ENCODE measurements around the gene CACNG7. TPM values are rescaled to one million over a fixed set of nuclear protein-coding genes. Genes with fewer than 3 reads are reported as not detected.
A peak's percentile ranks its signal among the peaks of the same experiment; 100 is the strongest.

Gene CACNG7
- total RNA-seq, 2 experiments from 2014 or later, result not detected

DNA sequence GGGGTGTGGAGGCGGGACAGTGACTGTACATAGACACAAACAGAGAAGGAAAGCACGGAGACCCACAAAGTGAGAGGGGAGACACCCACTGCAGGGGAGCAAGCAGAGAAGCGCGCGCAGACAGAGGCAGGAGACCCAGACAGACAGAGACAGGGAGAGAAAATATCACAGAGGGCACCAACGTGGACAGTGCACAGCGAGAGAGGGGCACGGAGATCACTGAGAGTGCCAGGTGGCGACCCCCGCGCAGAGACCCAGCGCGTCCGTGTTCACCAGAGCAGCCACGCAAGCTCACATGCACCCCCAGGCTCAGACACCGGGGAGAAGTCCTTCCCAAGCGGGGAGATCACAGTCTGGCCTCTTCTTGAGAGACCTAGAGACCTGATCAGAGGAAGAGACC, 1.4 kb upstream of the CACNG7 start:
- H3K36me3 ChIP-seq (ENCODE audit: insufficient read depth, low read length), result no peaks in the 10 kb centered on the region
- H3K9me3 ChIP-seq (ENCODE audit: low read length), result no peaks in the 10 kb centered on the region
- DNase-seq (ENCODE audit: low spot score), result no peak
- no peak overlapping the region for H3K4me2 ChIP-seq (ENCODE audit: low read length)
- H3K79me2 ChIP-seq (ENCODE audit: insufficient read depth, low read depth, low read length), result no peaks in the 10 kb centered on the region
- TF ChIP-seq, protein P1, sequence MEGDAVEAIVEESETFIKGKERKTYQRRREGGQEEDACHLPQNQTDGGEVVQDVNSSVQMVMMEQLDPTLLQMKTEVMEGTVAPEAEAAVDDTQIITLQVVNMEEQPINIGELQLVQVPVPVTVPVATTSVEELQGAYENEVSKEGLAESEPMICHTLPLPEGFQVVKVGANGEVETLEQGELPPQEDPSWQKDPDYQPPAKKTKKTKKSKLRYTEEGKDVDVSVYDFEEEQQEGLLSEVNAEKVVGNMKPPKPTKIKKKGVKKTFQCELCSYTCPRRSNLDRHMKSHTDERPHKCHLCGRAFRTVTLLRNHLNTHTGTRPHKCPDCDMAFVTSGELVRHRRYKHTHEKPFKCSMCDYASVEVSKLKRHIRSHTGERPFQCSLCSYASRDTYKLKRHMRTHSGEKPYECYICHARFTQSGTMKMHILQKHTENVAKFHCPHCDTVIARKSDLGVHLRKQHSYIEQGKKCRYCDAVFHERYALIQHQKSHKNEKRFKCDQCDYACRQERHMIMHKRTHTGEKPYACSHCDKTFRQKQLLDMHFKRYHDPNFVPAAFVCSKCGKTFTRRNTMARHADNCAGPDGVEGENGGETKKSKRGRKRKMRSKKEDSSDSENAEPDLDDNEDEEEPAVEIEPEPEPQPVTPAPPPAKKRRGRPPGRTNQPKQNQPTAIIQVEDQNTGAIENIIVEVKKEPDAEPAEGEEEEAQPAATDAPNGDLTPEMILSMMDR (conservative IDR thresholded peaks at IDR 0.05; ENCODE audit: low read length), result no peak
- TF ChIP-seq EZH2phosphoT487 (IDR thresholded peaks at IDR 0.05; ENCODE audit: borderline replicate concordance, low read depth, low read length), result no peak
- no peaks in the 10 kb centered on the region for H4K20me1 ChIP-seq (ENCODE audit: insufficient read depth, low read length)
- intact Hi-C loops (cut with micrococcal nuclease; ENCODE audit: unreplicated experiment), result loop anchor here (5.0 kb wide), 1 partner anchor 115 kb away; no protein-coding TSS in a partner anchor
- no peak overlapping the region for H3K4me3 ChIP-seq (ENCODE audit: low read depth, low read length, poor library complexity, severe bottlenecking)
- POLR2A ChIA-PET, result interaction anchor here (0.6 kb wide), 1 partner anchor 248 kb away, joined by 3 read pairs; no protein-coding TSS in a partner anchor
- BruUV-seq (replicated peaks), result no TSS peak
- no peak overlapping the region for H3K27ac ChIP-seq (ENCODE audit: low read depth, low read length, poor library complexity, severe bottlenecking)
- CTCF ChIA-PET (ENCODE audit: unreplicated experiment), result no interaction called here
- H3K4me1 ChIP-seq (ENCODE audit: insufficient read depth, low read length, poor library complexity, severe bottlenecking), result no peaks in the 10 kb centered on the region
- H3K9me2 ChIP-seq (ENCODE audit: insufficient read depth, low read length), result no peaks in the 10 kb centered on the region
- no peak overlapping the region for H2AFZ ChIP-seq (ENCODE audit: low read length)

DNA sequence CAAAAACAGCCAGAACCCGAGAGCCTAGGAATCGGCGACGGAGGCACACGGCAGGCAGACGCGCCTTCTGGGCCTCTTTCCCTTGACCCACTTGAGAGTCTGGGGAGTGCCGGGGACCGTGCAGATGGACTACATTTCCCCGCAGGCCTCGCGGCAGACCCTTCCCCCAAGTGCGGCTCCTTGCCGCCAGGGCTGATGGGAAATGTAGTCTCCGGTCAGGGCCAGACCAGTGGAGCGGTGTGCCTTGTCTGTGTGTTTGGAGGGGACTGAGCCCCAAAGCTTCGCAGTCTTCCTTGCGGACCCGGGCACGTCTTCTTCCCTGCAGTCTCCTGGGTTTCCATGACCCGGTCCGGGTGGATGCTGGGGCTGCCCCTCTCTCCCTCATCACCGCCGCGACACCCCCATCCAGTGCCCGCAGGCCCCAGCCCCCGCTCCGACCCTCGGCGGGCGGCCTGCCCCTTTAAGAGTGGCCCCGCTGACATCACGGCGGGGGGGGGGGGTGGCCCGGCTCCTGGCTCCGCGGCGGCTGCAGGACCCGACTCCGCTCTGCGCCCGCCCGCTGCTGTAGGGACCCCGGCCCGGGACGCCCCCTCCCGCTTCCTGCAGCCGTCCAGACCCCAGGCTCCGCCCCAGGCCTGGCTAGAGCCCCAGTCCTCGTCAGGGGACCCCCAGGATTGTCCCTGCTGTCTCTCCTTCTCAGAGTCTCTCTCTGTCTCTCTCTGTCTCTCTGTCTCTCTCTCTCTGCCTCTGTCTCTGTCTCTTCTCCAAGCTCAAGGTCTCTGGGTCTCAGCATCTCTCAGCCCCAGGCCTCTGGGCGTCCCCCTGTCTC, 758 bp upstream of the CACNG7 start:
- ChIA-PET CTCF (ENCODE audit: unreplicated experiment) (interaction anchor here (0.5 kb wide), 1 partner anchor 58 kb away, joined by 3 read pairs; no protein-coding TSS in a partner anchor), POLR2A (interaction anchor here (0.6 kb wide), 1 partner anchor 248 kb away, joined by 3 read pairs; no protein-coding TSS in a partner anchor)
- Histone ChIP-seq H4K20me1 (ENCODE audit: insufficient read depth, low read length) (no peaks in the 10 kb centered on the region), H3K27ac (ENCODE audit: low read depth, low read length, poor library complexity, severe bottlenecking) (no peak overlapping the region), H2AFZ (ENCODE audit: low read length) (no peak overlapping the region), H3K4me2 (ENCODE audit: low read length) (no peak overlapping the region), H3K4me3 (ENCODE audit: low read depth, low read length, poor library complexity, severe bottlenecking) (no peak overlapping the region), H3K4me1 (ENCODE audit: insufficient read depth, low read length, poor library complexity, severe bottlenecking) (no peaks in the 10 kb centered on the region), H3K9me3 (ENCODE audit: low read length) (no peaks in the 10 kb centered on the region), H3K9me2 (ENCODE audit: insufficient read depth, low read length) (no peaks in the 10 kb centered on the region), H3K79me2 (ENCODE audit: insufficient read depth, low read depth, low read length) (no peaks in the 10 kb centered on the region), H3K36me3 (ENCODE audit: insufficient read depth, low read length) (no peaks in the 10 kb centered on the region)
- DNase-seq (ENCODE audit: low spot score), result peak; percentile 52
- intact Hi-C loops (cut with micrococcal nuclease; ENCODE audit: unreplicated experiment), result loop anchor here (5.0 kb wide), 1 partner anchor 114 kb away; no protein-coding TSS in a partner anchor
- BruUV-seq (replicated peaks), result no TSS peak
- TF ChIP-seq, protein P1 (conservative IDR thresholded peaks at IDR 0.05; ENCODE audit: low read length), result no peak

Data from OCI-LY7 (cell line).